Ovary (tissue), 3 donors: ENCODE results near the gene ENOX1.

Source experiments
- CTCF ChIP-seq, 3 donors: fragments of 450-650 bp in 2 of 3; fragments of 200-600 bp in 1 of 3; IDR thresholded peaks; one replicate each; pipeline versions ENCODE4 v1.5.1 to v1.8.0; 2016 to 2022; ENCODE audit warnings: antibody characterized with exemption in 3 of 3, mild to moderate bottlenecking in 1 of 3
- POLR2A ChIP-seq: fragments of 450-650 bp; IDR thresholded peaks from one replicate; pipeline ENCODE4 v1.6.1; 2017; ENCODE audit warnings: antibody characterized with exemption, mild to moderate bottlenecking, moderate library complexity
- donor health status: DM: no; HTN: no; CAD: no.

GRCh38 chr13:43270130-43270830, 516.5 kb downstream of the ENOX1 start:
- no peak for TF ChIP-seq CTCF (IDR thresholded peaks at IDR 0.05)
- no peak for TF ChIP-seq POLR2A
